Activated naive CD8-positive, alpha-beta T cell treated with anti-CD3 and anti-CD28 coated beads, Interleukin-2, amount 50 U/mL, for 24 hours (primary cell): ENCODE data around the gene MAP2K4.

Source experiments
- ATAC-seq: fragments of 150-1000 bp; cut with Tn5 transposase; one replicate; pipeline ENCODE4 v1.10.0; 2021
- DNase-seq: peaks from one replicate; pipeline ENCODE4 v3.0.0; 2021
- H3K27ac Mint-ChIP-seq: one replicate; pipeline ENCODE4 v1.8.0; 2021; ENCODE audit warnings: mild to moderate bottlenecking, mixed read lengths
- H3K27me3 Mint-ChIP-seq: one replicate; pipeline ENCODE4 v1.8.0; 2021; ENCODE audit warnings: mixed read lengths
- H3K36me3 Mint-ChIP-seq: one replicate; pipeline ENCODE4 v1.8.0; 2021; ENCODE audit warnings: low read depth, mixed read lengths
- H3K4me1 Mint-ChIP-seq: one replicate; pipeline ENCODE4 v1.8.0; 2021; ENCODE audit warnings: mixed read lengths
- H3K4me3 Mint-ChIP-seq: one replicate; pipeline ENCODE4 v1.8.0; 2021; ENCODE audit warnings: mild to moderate bottlenecking, moderate library complexity, mixed read lengths
- H3K9me3 Mint-ChIP-seq: one replicate; pipeline ENCODE4 v1.8.0; 2021; ENCODE audit warnings: mixed read lengths

Gene MAP2K4

GRCh38 chr17:12089809-12090384 lies 69.2 kb downstream of the MAP2K4 start:
- Mint-ChIP-seq H3K36me3 (peaks cover 36% of the 10 kb centered on the region), H3K27me3 (no peaks in the 10 kb centered on the region), H3K4me3 (no peak overlapping the region), H3K27ac (peak overlapping the region; percentile 43), H3K9me3 (no peaks in the 10 kb centered on the region), H3K4me1 (peaks cover 17% of the 10 kb centered on the region)
- DNase-seq, result no peak
- ATAC-seq, result no peak

DNA sequence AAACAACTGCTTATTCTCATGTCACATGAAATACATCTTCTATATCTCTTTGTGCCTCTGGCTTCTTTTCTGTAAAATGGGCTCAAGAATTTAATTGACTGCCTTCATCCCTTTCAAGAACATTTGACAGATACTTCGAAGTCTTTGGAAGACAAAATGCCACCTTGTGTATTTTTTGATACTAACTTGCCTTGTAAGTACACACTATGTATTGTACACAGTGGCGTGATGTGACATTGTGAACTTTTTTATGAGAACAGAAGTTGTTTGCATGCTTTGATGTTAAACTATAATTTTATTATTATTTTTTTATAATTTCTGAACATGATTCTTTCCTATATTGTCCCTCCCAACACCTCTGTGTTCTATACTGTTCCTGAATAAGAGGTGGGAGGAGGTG lies 73.7 kb downstream of the MAP2K4 start:
- peaks cover 7% of the 10 kb centered on the region for H3K4me1 Mint-ChIP-seq
- H3K4me3 Mint-ChIP-seq, result no peak overlapping the region
- ATAC-seq, result no peak
- peaks cover 43% of the 10 kb centered on the region for H3K36me3 Mint-ChIP-seq
- no peak for DNase-seq
- no peak overlapping the region for H3K27ac Mint-ChIP-seq
- no peaks in the 10 kb centered on the region for H3K27me3 Mint-ChIP-seq
- no peaks in the 10 kb centered on the region for H3K9me3 Mint-ChIP-seq

GRCh38 chr17:12095522-12095921 lies 74.8 kb downstream of the MAP2K4 start:
- H3K4me1 Mint-ChIP-seq, result no peaks in the 10 kb centered on the region
- H3K27ac Mint-ChIP-seq, result no peak overlapping the region
- H3K9me3 Mint-ChIP-seq, result no peaks in the 10 kb centered on the region
- H3K4me3 Mint-ChIP-seq, result no peak overlapping the region
- H3K27me3 Mint-ChIP-seq, result no peaks in the 10 kb centered on the region
- DNase-seq (no peak), ATAC-seq (no peak)
- H3K36me3 Mint-ChIP-seq, result peaks cover 39% of the 10 kb centered on the region

DNA sequence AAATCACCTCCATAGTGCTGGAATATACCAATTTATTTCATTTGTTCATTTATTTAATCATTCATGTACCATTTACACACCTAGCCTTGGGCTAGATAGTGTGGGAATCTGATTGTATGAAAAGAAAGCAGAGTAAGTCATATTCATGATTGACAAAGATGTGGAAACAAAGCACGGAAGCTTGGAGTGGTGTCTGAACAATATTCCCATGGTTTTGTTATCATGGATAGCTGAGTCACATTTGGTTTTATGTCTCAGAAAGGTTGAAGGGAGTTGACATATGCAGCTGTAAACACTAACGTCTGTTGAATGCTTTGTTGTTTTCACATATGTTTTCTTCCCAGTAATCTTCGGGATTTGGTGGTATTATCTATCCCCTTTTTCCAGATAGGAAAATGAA lies 76.6 kb downstream of the MAP2K4 start:
- ATAC-seq (no peak), DNase-seq (no peak)
- Mint-ChIP-seq H3K27ac (no peak overlapping the region), H3K4me3 (no peak overlapping the region), H3K36me3 (peaks cover 40% of the 10 kb centered on the region), H3K4me1 (no peaks in the 10 kb centered on the region), H3K9me3 (no peaks in the 10 kb centered on the region), H3K27me3 (no peaks in the 10 kb centered on the region)

DNA sequence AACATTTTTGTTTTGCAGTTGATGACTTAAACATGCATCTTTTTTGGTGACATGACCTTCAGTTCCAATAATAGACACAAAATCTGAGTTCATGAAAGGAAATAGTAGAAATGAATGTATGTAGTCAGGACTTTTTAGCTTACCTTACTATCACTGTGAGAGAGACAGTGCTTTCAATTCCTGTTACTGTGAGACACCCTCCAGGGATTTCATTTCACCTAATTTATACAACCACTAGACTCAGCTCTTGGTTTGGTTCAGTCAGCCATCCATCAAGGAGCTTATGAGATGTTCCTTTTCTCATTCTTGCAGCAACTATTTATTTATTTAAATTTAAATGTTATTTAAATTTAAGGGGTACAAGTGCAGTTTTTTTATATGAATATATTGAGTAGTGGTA lies 77.9 kb downstream of the MAP2K4 start:
- Mint-ChIP-seq H3K4me3 (no peak overlapping the region), H3K27me3 (no peaks in the 10 kb centered on the region), H3K4me1 (no peaks in the 10 kb centered on the region), H3K9me3 (no peaks in the 10 kb centered on the region), H3K36me3 (peaks cover 44% of the 10 kb centered on the region), H3K27ac (no peak overlapping the region)
- DNase-seq (no peak), ATAC-seq (no peak)

DNA sequence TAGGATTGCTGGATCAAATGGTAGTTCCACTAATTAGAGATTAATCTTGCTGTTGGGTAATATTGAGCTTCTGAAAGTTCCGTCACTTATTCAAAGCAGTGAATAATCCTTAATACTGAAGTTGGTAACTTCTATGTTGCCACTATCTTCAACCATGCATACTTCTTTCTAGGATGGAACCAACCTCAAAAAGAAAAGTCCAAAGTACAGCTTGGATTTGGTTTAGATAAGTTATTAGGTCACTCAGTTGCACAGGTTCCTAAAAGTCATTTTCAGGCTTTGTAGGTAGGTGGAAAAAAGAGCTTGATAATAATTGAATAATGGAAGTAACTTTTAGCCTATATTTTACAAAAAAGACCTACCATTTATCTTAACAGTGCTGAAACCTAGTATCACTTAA lies 78.7 kb downstream of the MAP2K4 start:
- Mint-ChIP-seq H3K4me3 (no peak overlapping the region), H3K27me3 (no peaks in the 10 kb centered on the region), H3K27ac (no peak overlapping the region), H3K36me3 (peaks cover 43% of the 10 kb centered on the region), H3K9me3 (no peaks in the 10 kb centered on the region), H3K4me1 (no peaks in the 10 kb centered on the region)
- DNase-seq (no peak), ATAC-seq (no peak)

- no peak overlapping the region for H3K27ac Mint-ChIP-seq
- no peak for DNase-seq
- ATAC-seq, result no peak
- peaks cover 21% of the 10 kb centered on the region for H3K36me3 Mint-ChIP-seq
- H3K4me1 Mint-ChIP-seq, result peaks cover 2% of the 10 kb centered on the region
- no peaks in the 10 kb centered on the region for H3K9me3 Mint-ChIP-seq
- H3K27me3 Mint-ChIP-seq, result no peaks in the 10 kb centered on the region
- H3K4me3 Mint-ChIP-seq, result no peak overlapping the region
Measured at GRCh38 chr17:12104831-12105230, 84.2 kb downstream of the MAP2K4 start.

- Mint-ChIP-seq H3K36me3 (peaks cover 28% of the 10 kb centered on the region), H3K4me1 (peaks cover 2% of the 10 kb centered on the region), H3K27ac (no peak overlapping the region), H3K4me3 (no peak overlapping the region), H3K27me3 (no peaks in the 10 kb centered on the region), H3K9me3 (no peaks in the 10 kb centered on the region)
- ATAC-seq (no peak), DNase-seq (no peak)
Measured at GRCh38 chr17:12107905-12108304, 87.2 kb downstream of the MAP2K4 start.

DNA sequence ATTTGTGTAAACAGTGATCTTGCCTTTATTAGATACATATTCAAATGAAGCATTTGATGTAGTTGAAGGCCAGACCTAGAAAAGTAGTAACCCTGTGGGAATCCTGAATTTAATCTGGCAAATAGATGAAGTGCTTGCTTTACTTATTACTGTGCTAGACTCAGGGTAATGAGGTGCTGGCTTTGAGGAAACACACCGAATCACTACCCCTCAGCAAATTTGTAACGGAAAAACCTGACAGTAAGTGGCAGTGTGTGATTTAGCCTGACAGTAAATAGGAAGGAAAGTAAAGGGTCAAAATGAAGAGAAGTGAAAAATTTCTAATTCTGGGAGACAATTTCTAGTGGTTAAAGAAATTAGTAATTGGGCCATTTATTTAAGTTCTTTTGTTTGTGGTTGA lies 90.2 kb downstream of the MAP2K4 start:
- no peak overlapping the region for H3K4me3 Mint-ChIP-seq
- H3K36me3 Mint-ChIP-seq, result peaks cover 38% of the 10 kb centered on the region
- H3K9me3 Mint-ChIP-seq, result no peaks in the 10 kb centered on the region
- H3K4me1 Mint-ChIP-seq, result no peaks in the 10 kb centered on the region
- ATAC-seq (no peak), DNase-seq (no peak)
- H3K27ac Mint-ChIP-seq, result no peak overlapping the region
- H3K27me3 Mint-ChIP-seq, result no peaks in the 10 kb centered on the region

GRCh38 chr17:12113156-12113555 lies 92.5 kb downstream of the MAP2K4 start:
- H3K4me3 Mint-ChIP-seq, result no peak overlapping the region
- peaks cover 53% of the 10 kb centered on the region for H3K36me3 Mint-ChIP-seq
- DNase-seq (no peak), ATAC-seq (no peak)
- H3K27ac Mint-ChIP-seq, result no peak overlapping the region
- no peaks in the 10 kb centered on the region for H3K4me1 Mint-ChIP-seq
- H3K27me3 Mint-ChIP-seq, result no peaks in the 10 kb centered on the region
- H3K9me3 Mint-ChIP-seq, result no peaks in the 10 kb centered on the region

- H3K4me1 Mint-ChIP-seq, result no peaks in the 10 kb centered on the region
- ATAC-seq (no peak), DNase-seq (no peak)
- no peaks in the 10 kb centered on the region for H3K27me3 Mint-ChIP-seq
- H3K4me3 Mint-ChIP-seq, result no peak overlapping the region
- H3K9me3 Mint-ChIP-seq, result no peaks in the 10 kb centered on the region
- no peak overlapping the region for H3K27ac Mint-ChIP-seq
- H3K36me3 Mint-ChIP-seq, result peaks cover 59% of the 10 kb centered on the region
Measured at GRCh38 chr17:12114686-12115418, 94.2 kb downstream of the MAP2K4 start.

DNA sequence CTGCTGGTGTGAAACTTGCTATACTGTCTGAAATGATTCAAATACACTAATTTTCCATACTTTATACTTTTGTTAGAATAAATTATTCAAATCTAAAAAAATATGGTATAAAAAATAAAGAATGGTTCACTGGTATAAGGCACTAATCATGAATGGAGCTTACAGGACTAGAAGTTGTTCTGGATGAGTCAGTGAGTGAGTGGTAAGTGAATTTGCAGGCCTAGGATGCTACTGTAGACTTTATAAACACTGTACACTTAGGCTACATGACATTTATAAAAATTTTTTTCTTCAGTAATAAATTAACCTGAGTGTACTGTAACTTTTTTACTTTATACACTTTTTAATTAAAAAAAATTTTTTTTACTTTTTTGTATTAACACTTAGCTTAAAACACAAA lies 95.5 kb downstream of the MAP2K4 start:
- Mint-ChIP-seq H3K9me3 (no peaks in the 10 kb centered on the region), H3K27ac (no peak overlapping the region), H3K4me3 (no peak overlapping the region), H3K4me1 (no peaks in the 10 kb centered on the region), H3K36me3 (peaks cover 57% of the 10 kb centered on the region), H3K27me3 (no peaks in the 10 kb centered on the region)
- ATAC-seq (no peak), DNase-seq (no peak)

- H3K4me3 Mint-ChIP-seq, result no peak overlapping the region
- ATAC-seq (no peak), DNase-seq (no peak)
- H3K4me1 Mint-ChIP-seq, result no peaks in the 10 kb centered on the region
- no peaks in the 10 kb centered on the region for H3K9me3 Mint-ChIP-seq
- H3K27me3 Mint-ChIP-seq, result no peaks in the 10 kb centered on the region
- H3K27ac Mint-ChIP-seq, result no peak overlapping the region
- peaks cover 47% of the 10 kb centered on the region for H3K36me3 Mint-ChIP-seq
Measured at GRCh38 chr17:12118617-12119016, 97.9 kb downstream of the MAP2K4 start.

DNA sequence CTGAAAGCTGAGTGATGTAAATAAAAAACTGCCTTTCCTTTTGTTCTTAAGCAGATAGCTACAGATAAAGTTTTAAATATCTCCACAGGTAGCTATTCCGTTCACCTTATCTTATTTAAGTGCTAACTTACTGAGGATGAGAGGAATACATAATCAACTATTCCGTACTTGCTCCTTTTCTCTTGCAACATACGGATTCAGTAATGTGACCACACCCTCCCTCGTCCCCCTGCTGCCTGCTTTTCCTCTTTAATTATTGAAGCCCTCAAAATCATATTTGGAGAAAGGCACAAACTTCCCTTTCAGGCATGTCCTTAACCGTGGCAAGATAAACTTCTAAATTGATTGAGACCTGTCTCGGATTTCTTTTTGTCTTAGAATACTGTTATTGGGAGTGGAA lies 101.4 kb downstream of the MAP2K4 start:
- no peaks in the 10 kb centered on the region for H3K4me1 Mint-ChIP-seq
- peaks cover 63% of the 10 kb centered on the region for H3K36me3 Mint-ChIP-seq
- H3K4me3 Mint-ChIP-seq, result no peak overlapping the region
- ATAC-seq, result no peak
- H3K9me3 Mint-ChIP-seq, result peaks cover 6% of the 10 kb centered on the region
- H3K27ac Mint-ChIP-seq, result no peak overlapping the region
- no peaks in the 10 kb centered on the region for H3K27me3 Mint-ChIP-seq
- no peak for DNase-seq

- Mint-ChIP-seq H3K36me3 (peaks cover 77% of the 10 kb centered on the region), H3K9me3 (peaks cover 6% of the 10 kb centered on the region), H3K4me3 (no peak overlapping the region), H3K27me3 (no peaks in the 10 kb centered on the region), H3K4me1 (no peaks in the 10 kb centered on the region), H3K27ac (no peak overlapping the region)
- ATAC-seq (no peak), DNase-seq (no peak)
Measured at GRCh38 chr17:12127177-12127576, 106.5 kb downstream of the MAP2K4 start.

- Mint-ChIP-seq H3K4me1 (no peaks in the 10 kb centered on the region), H3K36me3 (peaks cover 81% of the 10 kb centered on the region), H3K27me3 (no peaks in the 10 kb centered on the region), H3K27ac (no peak overlapping the region), H3K4me3 (no peak overlapping the region), H3K9me3 (peaks cover 6% of the 10 kb centered on the region)
- DNase-seq (no peak), ATAC-seq (no peak)
Measured at GRCh38 chr17:12127667-12128066, 107.0 kb downstream of the MAP2K4 start.
